GM19023 (cell line): Measurements from ENCODE around the gene AP4S1.
"Not testable (repeated sequence)": the region's sequence is repeated elsewhere in the genome, so short reads cannot be mapped to it uniquely, and the experiment has no call there.

Source experiments
- ATAC-seq: cut with Tn5 transposase; IDR thresholded peaks from one replicate; pipeline ENCODE4 v1.9.1; 2021; ENCODE audit warnings: mild to moderate bottlenecking, moderate library complexity; ENCODE audit not compliant: unreplicated experiment

The AP4S1 gene

GRCh38 chr14:31042300-31042699 is 16.9 kb downstream of the AP4S1 start:
- no peak for ATAC-seq

- ATAC-seq: not testable (repeated sequence)
These were observed 17.4 kb downstream of the AP4S1 start for GRCh38 chr14:31042893-31043292.

DNA sequence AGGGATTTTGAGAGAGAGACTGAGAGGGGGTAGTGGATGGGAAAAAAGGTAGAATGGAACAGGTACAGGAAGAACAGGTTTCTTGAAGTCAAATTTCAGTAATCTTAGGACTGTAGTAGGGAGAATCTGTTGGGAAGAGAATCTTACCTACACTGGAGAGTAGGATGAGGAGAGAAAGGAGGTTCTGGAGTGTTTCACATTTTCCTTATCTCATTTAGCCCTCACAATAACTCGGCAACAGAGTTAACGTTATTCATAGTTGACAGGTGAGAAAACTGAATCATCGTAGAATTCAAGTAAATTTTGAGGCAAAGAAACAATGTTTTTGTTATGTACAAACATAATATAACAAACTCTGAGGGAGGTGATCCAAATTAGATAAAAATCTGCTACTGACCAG is 17.9 kb downstream of the AP4S1 start:
- no peak for ATAC-seq

- ATAC-seq: no peak
These were observed 20.1 kb downstream of the AP4S1 start for GRCh38 chr14:31045501-31046080.

GRCh38 chr14:31047503-31047902 is 22.1 kb downstream of the AP4S1 start:
- no peak for ATAC-seq

- no peak for ATAC-seq
These were observed 25.6 kb downstream of the AP4S1 start for GRCh38 chr14:31051023-31051422.

DNA sequence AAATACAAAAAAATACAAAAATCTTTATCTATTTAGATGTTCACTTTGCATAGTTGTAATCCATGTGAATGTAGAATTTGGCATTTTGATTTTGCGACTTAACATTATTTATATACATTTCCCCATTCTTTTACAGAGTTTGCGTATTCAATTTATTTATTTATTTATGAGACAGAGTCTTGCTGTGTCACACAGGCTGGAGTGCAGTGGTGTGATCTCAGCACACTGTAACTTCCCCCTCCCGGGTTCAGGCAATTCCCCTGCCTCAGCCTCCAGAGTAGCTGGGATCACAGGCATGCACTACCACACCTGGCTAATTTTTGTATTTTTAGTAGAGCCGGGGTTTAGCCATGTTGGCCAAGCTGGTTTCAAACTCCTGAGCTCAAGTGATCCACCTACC is 26.1 kb downstream of the AP4S1 start:
- no peak for ATAC-seq

- not testable (repeated sequence) for ATAC-seq
These were observed 27.6 kb downstream of the AP4S1 start for GRCh38 chr14:31052905-31053586.

- no peak for ATAC-seq
These were observed 31.6 kb downstream of the AP4S1 start for GRCh38 chr14:31057035-31057434.

- ATAC-seq: no peak
These were observed 32.4 kb downstream of the AP4S1 start for GRCh38 chr14:31057701-31058364.

DNA sequence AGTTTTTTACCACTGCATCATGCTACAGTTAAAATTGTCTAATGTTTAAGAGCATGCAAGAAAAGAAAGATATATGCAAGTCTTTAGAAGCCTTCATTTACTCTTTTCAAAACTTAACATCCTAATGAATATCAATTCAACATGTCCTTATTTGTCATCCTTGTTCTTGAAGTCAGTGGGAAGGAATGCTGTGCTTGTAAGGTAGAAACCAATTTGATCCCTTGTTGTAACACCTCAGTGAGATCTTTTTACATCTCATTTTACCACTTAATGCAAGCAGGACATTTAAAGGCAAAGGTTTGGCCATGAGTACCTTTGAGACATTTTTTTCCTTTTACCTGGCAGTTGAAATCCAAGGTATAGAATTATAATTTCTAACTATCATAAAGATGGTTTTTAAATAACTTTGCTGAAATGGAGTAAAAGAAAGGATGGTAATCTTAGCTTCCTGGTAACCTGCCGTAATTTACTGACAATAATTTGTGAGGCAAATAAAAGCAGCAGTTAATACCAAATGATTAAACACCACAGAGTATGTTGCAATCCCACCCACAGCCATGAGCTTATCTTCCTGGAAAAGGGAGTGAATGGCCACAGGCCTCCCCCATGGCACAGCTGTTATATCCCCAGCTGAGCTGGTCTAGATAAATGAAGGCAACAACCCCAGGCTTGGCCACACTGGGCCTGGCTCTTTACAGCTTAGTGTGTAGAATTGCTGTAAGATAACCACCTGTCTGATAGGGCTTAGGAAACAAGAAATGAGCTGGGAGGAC is 33.9 kb downstream of the AP4S1 start:
- no peak for ATAC-seq

- no peak for ATAC-seq
These were observed 34.9 kb downstream of the AP4S1 start for GRCh38 chr14:31060253-31060875.

- ATAC-seq: not testable (repeated sequence)
These were observed 37.5 kb downstream of the AP4S1 start for GRCh38 chr14:31062908-31063307.

DNA sequence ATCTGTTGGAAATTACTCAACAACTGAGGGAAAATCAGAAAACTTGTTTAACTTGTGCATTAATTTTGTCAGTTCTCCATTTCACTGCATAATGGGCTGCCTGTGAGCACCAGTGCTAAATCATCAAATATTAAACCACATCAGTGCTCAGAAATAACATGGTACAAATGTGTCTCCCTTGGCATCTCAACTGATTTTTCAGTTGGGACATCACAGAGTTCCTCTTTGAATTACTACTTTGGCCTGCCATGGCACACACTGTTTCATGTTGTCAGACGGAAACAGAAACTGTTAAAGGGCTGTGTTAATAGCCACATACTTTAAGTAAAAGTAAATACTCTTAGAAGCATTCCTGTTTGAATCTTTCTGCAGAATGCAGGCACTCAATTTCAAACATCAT is 42.8 kb downstream of the AP4S1 start:
- ATAC-seq: no peak

- no peak for ATAC-seq
These were observed 43.9 kb downstream of the AP4S1 start for GRCh38 chr14:31069343-31069742.

- no peak for ATAC-seq
These were observed 45.0 kb downstream of the AP4S1 start for GRCh38 chr14:31070431-31070830.

DNA sequence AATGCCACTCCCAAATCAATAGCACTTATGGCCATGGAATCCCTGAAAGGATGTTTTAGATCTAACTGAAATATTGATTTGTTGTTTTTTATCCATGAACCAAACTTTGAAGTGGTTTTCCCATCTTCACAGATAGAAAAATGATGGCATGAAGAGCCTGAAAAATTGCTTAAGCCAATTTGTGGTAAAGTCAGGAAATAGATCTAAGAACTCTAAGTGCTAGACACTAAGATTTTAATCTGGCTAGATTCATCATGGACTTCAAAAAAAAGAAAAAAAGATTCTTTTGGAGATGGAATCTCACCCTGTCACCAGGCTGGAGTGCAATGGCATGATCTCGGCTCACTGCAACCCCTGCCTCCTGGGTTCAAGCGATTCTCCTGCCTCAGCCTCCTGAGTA is 45.7 kb downstream of the AP4S1 start:
- no peak for ATAC-seq

- ATAC-seq: no peak
These were observed 49.7 kb downstream of the AP4S1 start for GRCh38 chr14:31075144-31075543.

DNA sequence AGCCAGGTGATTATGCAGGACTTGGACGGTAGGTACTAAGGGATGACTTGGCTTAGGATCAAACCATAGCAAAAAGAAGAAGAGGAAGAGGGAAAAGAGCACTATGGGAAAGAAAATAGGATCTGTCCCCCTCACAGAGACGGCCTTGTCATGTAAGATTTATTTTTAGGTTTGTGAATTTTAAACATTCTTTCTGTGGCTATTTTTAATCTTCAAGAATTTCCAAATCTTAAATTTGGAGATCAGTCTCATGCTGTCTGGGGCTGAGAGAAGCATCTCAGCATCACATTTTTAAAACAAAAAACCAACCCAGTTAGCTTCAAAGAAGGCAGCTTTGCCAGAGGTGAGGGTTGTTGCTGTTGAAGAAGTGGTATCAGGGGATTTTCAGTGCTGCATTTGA is 53.3 kb downstream of the AP4S1 start:
- ATAC-seq: no peak

GRCh38 chr14:31080056-31080455 is 54.6 kb downstream of the AP4S1 start:
- ATAC-seq: no peak

GRCh38 chr14:31080484-31080883 is 55.0 kb downstream of the AP4S1 start:
- ATAC-seq: no peak
